H7 (cell line): ENCODE measurements around the gene GABRG3. TPM values are rescaled to one million over a fixed set of nuclear protein-coding genes. Genes with fewer than 3 reads are reported as not detected.

Experiments used
- DNase-seq: peaks from one replicate; pipeline ENCODE4 v3.0.0; 2012
- H3K27me3 ChIP-seq: 2 replicates; pipeline ENCODE4 v1.6.0; 2011; ENCODE audit warnings: mild to moderate bottlenecking, low read length; ENCODE audit not compliant: control insufficient read depth, insufficient read depth
- H3K36me3 ChIP-seq: replicated peaks from 2 replicates; pipeline ENCODE4 v1.5.1; 2011; ENCODE audit warnings: low read length; ENCODE audit not compliant: control insufficient read depth, insufficient read depth
- H3K4me3 ChIP-seq: 2 replicates; pipeline ENCODE4 v1.5.1; 2011; ENCODE audit warnings: low read depth, mild to moderate bottlenecking, control low read depth, low read length, moderate library complexity; ENCODE audit not compliant: insufficient read depth
- total RNA-seq: library from RNA; depleted of rRNA; stranded (reverse); fragments of >200 nt; shearing (Covaris generic); gene quantifications from 2 replicates; pipeline ENCODE4 v1.2.3, GENCODE V29; 2014

GABRG3 gene
- total RNA-seq, 1 experiment from 2014 or later, result 0.42 TPM

DNA sequence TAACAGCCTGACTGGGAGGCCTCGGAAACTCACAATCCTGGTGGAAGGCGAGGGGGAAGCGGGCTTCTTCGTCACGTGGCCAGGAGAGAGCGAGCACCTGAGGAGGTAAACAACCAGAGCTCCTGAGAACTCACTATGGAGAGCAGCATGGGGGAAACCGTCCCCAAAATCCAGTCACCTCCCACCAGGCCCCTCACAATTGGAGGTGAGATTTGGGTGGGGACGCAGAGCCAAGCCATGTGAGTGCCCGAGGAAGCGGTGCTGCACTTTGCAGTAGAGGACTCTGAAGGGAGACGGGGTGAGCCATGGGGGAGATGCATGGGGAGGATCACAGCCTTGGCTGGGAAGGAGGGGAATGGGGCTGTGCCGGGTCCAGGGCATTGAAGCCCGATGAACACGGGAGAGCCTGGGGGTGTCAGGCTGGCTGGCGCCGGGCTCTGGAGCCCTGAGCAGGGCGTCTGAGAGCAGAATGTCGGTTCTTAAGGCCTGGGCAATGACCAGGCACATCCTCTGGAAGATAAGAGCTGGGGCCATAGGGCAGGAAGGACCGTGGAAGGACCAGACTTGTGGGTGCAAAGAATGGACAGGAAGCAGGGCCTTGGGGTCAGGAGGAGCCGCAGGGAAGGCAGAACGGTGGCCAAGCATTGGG, 117.7 kb downstream of the GABRG3 start:
- H3K36me3 ChIP-seq, result no peaks in the 10 kb centered on the region
- no peaks in the 10 kb centered on the region for H3K27me3 ChIP-seq
- no peak overlapping the region for H3K4me3 ChIP-seq
- no peak for DNase-seq

DNA sequence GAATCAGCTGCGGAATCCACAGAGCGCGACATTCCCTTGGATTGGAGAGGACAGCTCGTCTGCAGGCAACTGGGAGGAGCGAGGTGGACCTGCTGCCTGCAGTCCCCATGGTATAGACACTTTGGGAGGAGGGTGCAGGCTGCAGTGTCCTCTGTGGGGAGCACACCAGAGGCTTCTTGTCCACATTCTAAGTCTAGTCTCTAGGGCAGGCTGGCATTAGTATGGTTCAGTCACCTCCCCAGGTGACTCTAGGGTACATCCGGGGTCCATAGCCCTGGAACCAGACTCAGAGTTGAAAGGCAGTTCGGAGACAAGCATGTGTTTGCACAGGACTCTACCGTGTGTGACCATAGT, 118.2 kb downstream of the GABRG3 start:
- no peak overlapping the region for H3K4me3 ChIP-seq
- DNase-seq, result no peak
- H3K27me3 ChIP-seq, result no peaks in the 10 kb centered on the region
- no peaks in the 10 kb centered on the region for H3K36me3 ChIP-seq

- Histone ChIP-seq H3K4me3 (no peak overlapping the region), H3K27me3 (no peaks in the 10 kb centered on the region)
- DNase-seq, result no peak
These were observed 118.7 kb downstream of the GABRG3 start for GRCh38 chr15:27089676-27090075.

DNA sequence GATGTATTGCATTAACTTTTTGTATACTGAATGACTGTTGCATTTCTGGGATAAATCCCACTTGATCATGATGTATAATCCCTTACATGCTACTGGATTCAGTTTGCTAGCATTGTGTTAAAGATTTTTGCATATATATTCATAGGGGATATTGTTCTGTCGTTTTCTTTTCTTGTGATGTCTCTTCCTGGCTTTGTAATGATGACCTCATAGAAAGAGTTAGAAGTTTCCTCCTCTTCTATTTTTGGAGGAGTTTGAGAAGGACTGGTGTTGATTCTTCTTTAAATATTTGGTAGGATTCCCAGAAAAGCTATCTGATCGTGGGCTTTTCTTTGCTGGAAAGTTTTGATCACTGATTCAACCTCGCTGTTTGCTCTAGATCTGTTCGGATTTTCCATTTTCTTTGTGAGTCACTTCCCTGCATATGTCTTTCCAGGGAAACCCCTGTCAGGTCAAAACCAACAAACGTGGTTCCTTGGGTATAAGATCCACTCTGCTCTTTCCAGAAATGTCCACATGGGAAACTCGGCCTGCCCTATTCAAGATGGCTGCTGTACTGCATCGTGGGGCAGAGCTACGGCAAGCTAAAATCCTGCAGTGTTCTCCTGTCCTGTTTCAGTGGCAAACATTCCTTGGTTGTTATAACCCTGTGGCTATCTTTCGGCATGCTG, 120.4 kb downstream of the GABRG3 start:
- DNase-seq, result no peak
- Histone ChIP-seq H3K4me3 (no peak overlapping the region), H3K36me3 (no peaks in the 10 kb centered on the region), H3K27me3 (no peaks in the 10 kb centered on the region)

More at GRCh38 chr15:27089676-27090075, 118.7 kb downstream of the GABRG3 start:
- no peaks in the 10 kb centered on the region for H3K36me3 ChIP-seq

- DNase-seq, result no peak
- no peaks in the 10 kb centered on the region for H3K36me3 ChIP-seq
- no peaks in the 10 kb centered on the region for H3K27me3 ChIP-seq
- no peak overlapping the region for H3K4me3 ChIP-seq
These were observed 121.4 kb downstream of the GABRG3 start for GRCh38 chr15:27092390-27092789.

GRCh38 chr15:27094235-27094634, 123.3 kb downstream of the GABRG3 start:
- Histone ChIP-seq H3K27me3 (no peaks in the 10 kb centered on the region), H3K36me3 (no peaks in the 10 kb centered on the region), H3K4me3 (no peak overlapping the region)
- DNase-seq, result no peak

- no peak for DNase-seq
- Histone ChIP-seq H3K36me3 (no peaks in the 10 kb centered on the region), H3K4me3 (no peak overlapping the region), H3K27me3 (no peaks in the 10 kb centered on the region)
These were observed 125.1 kb downstream of the GABRG3 start for GRCh38 chr15:27095886-27096624.

DNA sequence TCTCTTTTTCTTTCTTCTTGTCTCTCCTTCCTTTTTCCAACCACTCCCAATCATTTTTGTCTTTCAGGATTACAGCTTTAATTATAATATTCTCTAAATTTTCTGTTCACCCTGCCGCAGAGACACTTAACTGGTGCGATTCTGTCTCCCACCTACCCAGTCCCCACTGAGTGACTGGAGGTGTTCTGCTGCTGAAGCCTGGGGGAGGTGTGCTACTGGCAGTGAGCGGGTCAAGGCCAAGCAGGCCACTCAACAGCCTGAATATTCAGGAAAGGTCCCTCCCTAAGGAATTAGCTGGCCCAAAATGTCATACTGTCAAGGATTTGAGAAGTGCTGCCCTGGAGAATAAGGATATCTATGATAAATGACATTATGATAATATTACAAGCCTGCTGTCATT, 126.5 kb downstream of the GABRG3 start:
- H3K36me3 ChIP-seq, result no peaks in the 10 kb centered on the region
- DNase-seq, result no peak
- H3K4me3 ChIP-seq, result no peak overlapping the region
- no peaks in the 10 kb centered on the region for H3K27me3 ChIP-seq

DNA sequence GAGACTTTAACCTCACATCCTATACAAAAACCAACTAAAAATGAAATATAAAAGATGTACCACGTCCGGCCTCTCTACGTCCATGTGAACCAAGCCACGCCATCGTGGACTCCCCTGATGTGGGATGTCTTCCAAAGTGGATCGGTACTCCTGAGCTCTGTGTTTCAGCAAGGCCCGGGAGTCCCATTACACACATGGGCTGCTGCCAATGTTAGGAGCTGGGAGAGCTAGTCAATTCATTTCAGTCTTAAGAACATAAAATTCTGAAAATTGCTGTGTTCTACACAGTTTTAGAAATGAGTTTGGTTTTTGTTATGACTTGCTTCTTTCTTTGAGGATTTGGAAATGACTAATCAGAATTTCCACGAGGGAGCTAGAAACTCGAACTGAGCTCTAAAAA, 131.0 kb downstream of the GABRG3 start:
- Histone ChIP-seq H3K27me3 (no peaks in the 10 kb centered on the region), H3K36me3 (no peaks in the 10 kb centered on the region), H3K4me3 (no peak overlapping the region)
- DNase-seq, result no peak

- DNase-seq, result no peak
- H3K36me3 ChIP-seq, result no peaks in the 10 kb centered on the region
- H3K4me3 ChIP-seq, result no peak overlapping the region
- no peaks in the 10 kb centered on the region for H3K27me3 ChIP-seq
These were observed 140.3 kb downstream of the GABRG3 start for GRCh38 chr15:27111323-27111722.

- no peaks in the 10 kb centered on the region for H3K27me3 ChIP-seq
- no peak for DNase-seq
- no peaks in the 10 kb centered on the region for H3K36me3 ChIP-seq
- H3K4me3 ChIP-seq, result no peak overlapping the region
These were observed 143.5 kb downstream of the GABRG3 start for GRCh38 chr15:27114473-27114872.

DNA sequence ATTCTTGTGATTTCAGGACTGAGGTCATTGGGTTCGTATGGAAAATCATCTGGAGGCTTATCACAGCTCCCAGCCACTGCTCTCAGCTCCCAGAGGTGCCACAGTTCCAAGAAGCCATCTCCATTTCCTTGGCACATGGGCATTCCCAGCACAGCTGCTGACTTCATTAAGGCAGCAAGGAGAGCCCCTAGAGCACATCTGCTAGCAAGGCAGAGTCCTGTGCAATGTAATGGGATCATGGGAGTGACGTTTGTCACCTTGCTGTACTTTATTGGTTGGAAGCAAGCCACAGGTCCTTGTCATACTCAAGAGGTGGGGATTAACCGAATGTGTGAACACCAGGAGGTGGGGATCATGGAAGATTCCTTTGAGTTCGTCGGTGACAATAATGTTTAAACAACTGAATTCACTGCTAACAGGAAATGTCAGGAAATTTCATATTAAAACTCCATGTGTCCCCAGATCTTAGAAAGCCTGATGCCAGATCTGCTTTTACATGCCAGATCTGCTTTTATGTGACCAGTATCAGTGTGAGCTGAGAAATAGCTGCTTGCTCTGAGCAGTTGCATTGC, 148.8 kb downstream of the GABRG3 start:
- H3K4me3 ChIP-seq, result no peak overlapping the region
- no peak for DNase-seq
- no peaks in the 10 kb centered on the region for H3K27me3 ChIP-seq
- H3K36me3 ChIP-seq, result no peaks in the 10 kb centered on the region

DNA sequence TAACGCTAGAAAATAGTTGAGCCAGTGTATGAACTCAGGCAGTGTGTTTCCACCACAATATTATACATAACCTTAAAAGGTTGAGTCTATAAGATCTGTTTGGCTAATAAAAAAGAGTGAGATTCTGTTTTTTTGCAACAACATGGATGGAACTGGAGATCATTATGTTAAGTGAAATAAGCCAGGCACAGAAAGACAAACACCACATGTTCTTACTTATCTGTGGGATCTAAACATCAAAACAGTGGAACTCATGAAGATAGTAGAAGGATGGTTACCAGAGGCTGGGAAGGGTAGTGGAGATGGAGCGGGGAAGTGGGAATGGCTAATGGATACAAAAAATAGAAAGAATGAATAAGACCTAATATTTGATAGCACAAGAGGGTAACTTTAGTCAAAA, 150.7 kb downstream of the GABRG3 start:
- Histone ChIP-seq H3K27me3 (no peaks in the 10 kb centered on the region), H3K4me3 (no peak overlapping the region), H3K36me3 (no peaks in the 10 kb centered on the region)
- no peak for DNase-seq

DNA sequence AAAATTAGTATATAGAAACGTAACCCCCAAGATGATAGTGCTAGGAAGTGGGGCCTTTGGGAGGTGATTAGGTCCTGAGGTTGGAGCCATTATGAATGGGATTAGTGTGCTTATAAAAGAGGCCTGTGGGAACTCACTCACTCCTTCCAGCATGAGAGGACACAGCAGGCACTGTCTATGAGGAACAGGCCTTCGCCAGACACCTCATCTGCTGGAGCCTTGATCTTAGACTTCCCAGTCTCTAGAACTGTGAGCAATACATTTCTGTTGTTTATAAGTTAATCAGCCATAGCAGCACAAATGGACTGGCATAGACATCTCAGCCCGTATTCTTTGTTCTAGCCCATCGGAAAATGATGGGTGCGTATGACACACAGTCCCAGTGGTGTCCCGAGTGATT, 152.3 kb downstream of the GABRG3 start:
- H3K4me3 ChIP-seq, result no peak overlapping the region
- H3K27me3 ChIP-seq, result no peaks in the 10 kb centered on the region
- no peak for DNase-seq
- H3K36me3 ChIP-seq, result no peaks in the 10 kb centered on the region

GRCh38 chr15:27123808-27124207, 152.8 kb downstream of the GABRG3 start:
- H3K36me3 ChIP-seq, result no peaks in the 10 kb centered on the region
- no peak overlapping the region for H3K4me3 ChIP-seq
- H3K27me3 ChIP-seq, result no peaks in the 10 kb centered on the region
- DNase-seq, result no peak
